Peyer's patch (tissue), 4 donors: ENCODE data around the gene CALR3. TPM values are rescaled to one million over a fixed set of nuclear protein-coding genes. Genes with fewer than 3 reads are reported as not detected.

Experiments used
- DNase-seq, 3 donors: peaks; one replicate each; pipeline ENCODE4 v3.0.0-alpha.2; 2017 to 2019
- H3K27ac ChIP-seq, 4 donors: fragments of 200-600 bp; sonication (generic); one replicate each; pipeline ENCODE4 v1.5.1; 2016 to 2019
- H3K27me3 ChIP-seq, 2 donors: fragments of 200-600 bp; sonication (generic); one replicate each; pipeline ENCODE4 v1.5.1; 2019
- H3K36me3 ChIP-seq, 3 donors: fragments of 200-600 bp; sonication (generic); one replicate each; pipeline ENCODE4 v1.5.1; 2016 to 2019
- H3K4me1 ChIP-seq, 4 donors: fragments of 200-600 bp; sonication (generic); one replicate each; pipeline ENCODE4 v1.5.1; 2016 to 2019
- H3K4me3 ChIP-seq, 4 donors: fragments of 200-600 bp; sonication (generic); 1 replicate in 3 of 4; 2 replicates in 1 of 4; pipeline ENCODE4 v1.5.1; 2016 to 2019; ENCODE audit warnings: mild to moderate bottlenecking in 1 of 4
- H3K9me3 ChIP-seq, 4 donors: fragments of 200-600 bp; sonication (generic); one replicate each; pipeline ENCODE4 v1.5.1; 2016 to 2019; ENCODE audit warnings: mild to moderate bottlenecking in 1 of 4
- POLR2A ChIP-seq, 2 donors: fragments of 450-650 bp; IDR thresholded peaks; one replicate each; pipeline ENCODE4 v1.5.1; 2017; ENCODE audit warnings: antibody characterized with exemption in 2 of 2, mild to moderate bottlenecking in 2 of 2, moderate library complexity in 2 of 2
- total RNA-seq, 4 donors: library from RNA; depleted of rRNA; stranded (reverse); fragments of >200 nt; gene quantifications; one replicate each; pipeline ENCODE4 v1.1.0, GENCODE V29; 2016
- TF ChIP-seq, protein P1 (sequence below), 6 experiments: fragments of 450-650 bp in 4 of 6; fragments of 200-600 bp in 2 of 6; sonication (generic) in 1 of 6; IDR thresholded peaks; one replicate each; pipeline ENCODE4 v1.5.1; 2017 to 2019; ENCODE audit warnings: antibody characterized with exemption in 6 of 6, mild to moderate bottlenecking in 3 of 6, moderate library complexity in 1 of 6

Gene CALR3
- total RNA-seq, 4 donors from 2014 or later, result not detected

DNA sequence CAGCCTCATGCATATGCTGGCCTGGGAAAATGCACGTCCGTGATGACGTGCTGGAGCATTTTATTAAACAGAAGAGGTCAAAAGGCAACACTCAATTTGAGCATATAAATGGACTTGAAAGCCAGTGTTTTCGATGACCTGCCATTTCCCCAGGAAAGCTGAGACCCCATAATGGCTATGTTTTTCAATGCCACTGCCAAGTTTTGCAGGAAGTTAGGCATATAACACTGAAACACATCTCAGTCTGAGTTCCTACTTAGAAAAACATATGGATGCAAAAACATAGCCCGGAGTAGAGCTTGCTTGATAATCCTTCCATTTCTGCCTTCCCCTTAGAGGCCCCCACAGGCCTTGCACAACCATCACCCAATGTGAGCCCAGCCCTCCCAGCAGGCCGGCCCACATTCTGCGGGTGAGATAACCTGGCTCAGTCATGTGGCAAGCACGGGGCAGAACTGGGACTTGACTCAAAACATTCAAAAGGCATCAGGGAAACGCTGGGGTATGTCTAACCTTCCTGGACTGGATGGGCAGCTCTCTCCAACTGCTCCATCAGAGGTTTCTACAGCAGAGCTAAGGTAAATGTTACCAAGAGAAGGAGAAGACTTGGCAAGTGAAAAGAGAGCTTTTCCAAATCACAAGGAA lies 49.1 kb downstream of the CALR3 start:
- Histone ChIP-seq H3K4me3 (no peak overlapping the region), H3K9me3 (no peaks in the 10 kb centered on the region), H3K27ac (peak overlapping the region; percentile 20 to 82 (median 44)), H3K36me3 (no peaks in the 10 kb centered on the region), H3K4me1 (peaks cover 0 to 29% (median 23%) of the 10 kb centered on the region in 4 donors), H3K27me3 (no peaks in the 10 kb centered on the region)
- DNase-seq, result peak in 2 of 3 donors; percentile 85 to 89
- no peak for TF ChIP-seq POLR2A (IDR thresholded peaks at IDR 0.05)
- TF ChIP-seq, protein P1, sequence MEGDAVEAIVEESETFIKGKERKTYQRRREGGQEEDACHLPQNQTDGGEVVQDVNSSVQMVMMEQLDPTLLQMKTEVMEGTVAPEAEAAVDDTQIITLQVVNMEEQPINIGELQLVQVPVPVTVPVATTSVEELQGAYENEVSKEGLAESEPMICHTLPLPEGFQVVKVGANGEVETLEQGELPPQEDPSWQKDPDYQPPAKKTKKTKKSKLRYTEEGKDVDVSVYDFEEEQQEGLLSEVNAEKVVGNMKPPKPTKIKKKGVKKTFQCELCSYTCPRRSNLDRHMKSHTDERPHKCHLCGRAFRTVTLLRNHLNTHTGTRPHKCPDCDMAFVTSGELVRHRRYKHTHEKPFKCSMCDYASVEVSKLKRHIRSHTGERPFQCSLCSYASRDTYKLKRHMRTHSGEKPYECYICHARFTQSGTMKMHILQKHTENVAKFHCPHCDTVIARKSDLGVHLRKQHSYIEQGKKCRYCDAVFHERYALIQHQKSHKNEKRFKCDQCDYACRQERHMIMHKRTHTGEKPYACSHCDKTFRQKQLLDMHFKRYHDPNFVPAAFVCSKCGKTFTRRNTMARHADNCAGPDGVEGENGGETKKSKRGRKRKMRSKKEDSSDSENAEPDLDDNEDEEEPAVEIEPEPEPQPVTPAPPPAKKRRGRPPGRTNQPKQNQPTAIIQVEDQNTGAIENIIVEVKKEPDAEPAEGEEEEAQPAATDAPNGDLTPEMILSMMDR (IDR thresholded peaks at IDR 0.05), result no peak

DNA sequence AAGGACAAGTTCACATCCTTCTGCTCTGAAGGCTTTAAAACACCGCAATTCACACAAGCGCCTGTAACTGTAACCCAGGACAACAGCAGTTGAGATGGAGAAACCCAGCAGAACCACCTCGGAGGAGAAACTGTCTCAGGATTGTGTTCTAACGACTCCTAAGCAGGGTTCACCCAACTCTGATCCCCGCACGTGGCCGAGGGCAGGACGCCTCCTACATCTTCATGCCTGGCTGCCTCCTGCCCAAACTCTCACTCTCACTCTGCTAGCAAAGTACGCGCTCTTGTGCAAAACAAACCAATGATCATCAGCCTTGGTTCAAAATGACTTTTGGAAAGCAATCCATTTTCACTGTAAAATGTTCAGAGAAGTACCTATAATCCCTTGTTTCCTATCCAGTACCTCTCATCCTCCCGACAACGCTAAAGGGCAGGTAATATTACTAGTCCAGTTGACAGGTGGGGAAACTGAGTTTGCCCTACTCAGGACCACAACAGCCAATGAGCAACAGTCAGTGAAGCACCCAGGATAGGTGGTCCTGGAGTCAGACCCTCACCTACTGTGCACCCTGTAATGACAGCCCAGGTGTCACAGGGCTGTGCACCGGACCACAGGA lies 49.8 kb downstream of the CALR3 start:
- Histone ChIP-seq H3K27me3 (no peaks in the 10 kb centered on the region), H3K36me3 (peaks cover 0 to 5% (median 0%) of the 10 kb centered on the region in 3 donors), H3K9me3 (no peaks in the 10 kb centered on the region), H3K27ac (peak overlapping the region in 3 of 4 donors; percentile 28 to 82 (median 61)), H3K4me1 (peaks cover 0 to 29% (median 23%) of the 10 kb centered on the region in 4 donors), H3K4me3 (peak overlapping the region in 1 of 4 donors; percentile 0)
- TF ChIP-seq, protein P1 (IDR thresholded peaks at IDR 0.05), result no peak
- TF ChIP-seq POLR2A (IDR thresholded peaks at IDR 0.05), result no peak
- DNase-seq, result peak in 2 of 3 donors; percentile 73 to 77

DNA sequence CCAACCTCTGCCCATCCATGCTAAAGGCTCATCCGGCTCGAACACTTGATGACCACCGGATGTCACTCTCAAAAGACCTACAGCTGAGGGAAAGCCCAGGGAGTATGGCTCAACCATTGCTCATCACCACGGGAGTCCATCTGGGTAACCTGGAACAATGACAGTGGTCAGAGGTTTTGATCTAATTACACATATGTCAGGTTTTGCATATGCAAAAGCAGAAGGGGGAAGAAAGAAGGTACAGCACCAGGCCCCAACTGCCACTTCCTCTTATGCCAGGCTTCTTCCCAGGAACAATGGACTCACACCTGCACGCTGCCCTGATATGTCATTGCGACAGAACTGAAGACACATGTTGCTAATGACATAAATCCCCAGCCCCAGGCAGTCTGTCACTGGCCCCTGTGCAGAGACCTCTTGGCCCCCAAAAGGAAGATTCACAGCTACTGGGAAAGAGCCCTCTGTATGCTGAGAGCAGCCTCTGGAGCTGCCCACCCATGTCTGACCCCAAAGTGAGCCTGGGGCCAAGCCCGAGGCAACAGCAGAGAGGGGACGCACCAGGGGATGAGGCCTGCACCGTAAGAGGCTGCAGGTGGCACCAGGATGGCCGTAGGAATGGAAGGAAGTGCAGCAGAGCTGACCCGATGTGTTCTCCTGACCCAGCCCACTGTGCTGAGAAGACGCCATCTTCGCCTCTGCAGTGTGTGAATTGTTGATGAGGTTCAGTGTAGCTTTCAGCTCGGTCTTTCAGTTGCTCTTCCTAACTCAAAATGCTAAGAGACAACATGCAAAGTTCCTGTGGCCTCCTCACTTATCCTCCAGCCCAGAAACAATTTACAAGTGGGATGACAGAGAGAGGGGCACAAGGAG lies 50.5 kb downstream of the CALR3 start:
- DNase-seq, result peak in 2 of 3 donors; percentile 75 to 79
- H3K4me1 ChIP-seq, result peaks cover 0 to 29% (median 23%) of the 10 kb centered on the region in 4 donors
- TF ChIP-seq, protein P1 (IDR thresholded peaks at IDR 0.05), result no peak
- no peak for TF ChIP-seq POLR2A (IDR thresholded peaks at IDR 0.05)
- H3K36me3 ChIP-seq, result peaks cover 0 to 13% (median 0%) of the 10 kb centered on the region in 3 donors
- no peaks in the 10 kb centered on the region for H3K9me3 ChIP-seq
- H3K4me3 ChIP-seq, result peak overlapping the region in 1 of 4 donors; percentile 0
- no peaks in the 10 kb centered on the region for H3K27me3 ChIP-seq
- peak overlapping the region in 3 of 4 donors; percentile 28 to 82 (median 61) for H3K27ac ChIP-seq

DNA sequence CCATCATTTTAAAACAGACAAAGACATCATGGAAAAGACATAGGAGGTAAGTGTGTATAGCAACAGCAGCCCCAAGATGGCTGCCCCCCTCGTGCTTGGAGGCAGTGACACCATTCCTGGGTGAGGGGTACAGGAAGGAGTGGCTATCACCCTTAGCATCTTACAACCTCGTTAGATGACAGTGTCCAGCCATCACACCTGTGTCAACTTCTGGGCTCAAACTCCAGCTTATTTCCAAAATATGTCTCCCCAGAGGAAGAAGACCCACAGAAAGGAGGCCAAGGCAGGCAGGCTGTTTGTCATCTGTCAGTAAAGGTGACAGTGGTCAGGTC lies 51.7 kb downstream of the CALR3 start:
- H3K27me3 ChIP-seq, result no peaks in the 10 kb centered on the region

More for the DNA sequence above, 51.7 kb downstream of the CALR3 start:
- DNase-seq, result no peak
- Histone ChIP-seq H3K9me3 (no peaks in the 10 kb centered on the region), H3K4me3 (no peak overlapping the region), H3K36me3 (peaks cover 0 to 14% (median 0%) of the 10 kb centered on the region in 3 donors), H3K4me1 (peaks cover 0 to 29% (median 20%) of the 10 kb centered on the region in 4 donors), H3K27ac (peak overlapping the region in 2 of 4 donors; percentile 47 to 82)
- TF ChIP-seq, protein P1 (IDR thresholded peaks at IDR 0.05), result no peak
- no peak for TF ChIP-seq POLR2A (IDR thresholded peaks at IDR 0.05)
